ENCODE results near the gene HELLS.

- TF ChIP-seq CTCF (IDR thresholded peaks at IDR 0.05; ENCODE audit: borderline replicate concordance, extremely low read depth, low read length, poor library complexity, severe bottlenecking) (no peak), EZH2 (IDR thresholded peaks at IDR 0.05; ENCODE audit: borderline replicate concordance, low read depth, low read length, severe bottlenecking) (no peak)
These were observed 33.2 kb downstream of the HELLS start for GRCh38 chr10:94578790-94579189.
